Measurements from ENCODE around the gene FARP1.

DNA sequence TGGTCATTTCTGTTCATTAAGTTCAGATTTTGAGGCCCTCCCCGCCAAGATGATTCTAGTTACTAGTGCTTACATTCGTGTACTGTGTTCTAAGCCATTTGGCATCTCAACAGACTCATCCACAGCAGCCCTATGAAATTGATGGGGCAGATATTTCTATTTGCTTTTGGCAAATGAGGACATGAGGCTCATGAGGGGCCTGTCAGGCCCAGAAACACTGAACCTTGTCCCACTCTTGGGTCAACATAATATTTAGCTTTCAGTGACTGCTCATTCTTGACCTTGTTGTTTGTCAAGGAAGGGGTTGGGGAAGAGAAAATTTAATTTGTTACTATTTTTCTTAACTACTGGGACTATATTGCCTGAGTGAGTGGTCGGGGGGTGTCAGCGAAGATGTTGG is 126.5 kb downstream of the FARP1 start:
- no peak for TF ChIP-seq POLR2A (IDR thresholded peaks at IDR 0.05)
- TF ChIP-seq, protein P1, sequence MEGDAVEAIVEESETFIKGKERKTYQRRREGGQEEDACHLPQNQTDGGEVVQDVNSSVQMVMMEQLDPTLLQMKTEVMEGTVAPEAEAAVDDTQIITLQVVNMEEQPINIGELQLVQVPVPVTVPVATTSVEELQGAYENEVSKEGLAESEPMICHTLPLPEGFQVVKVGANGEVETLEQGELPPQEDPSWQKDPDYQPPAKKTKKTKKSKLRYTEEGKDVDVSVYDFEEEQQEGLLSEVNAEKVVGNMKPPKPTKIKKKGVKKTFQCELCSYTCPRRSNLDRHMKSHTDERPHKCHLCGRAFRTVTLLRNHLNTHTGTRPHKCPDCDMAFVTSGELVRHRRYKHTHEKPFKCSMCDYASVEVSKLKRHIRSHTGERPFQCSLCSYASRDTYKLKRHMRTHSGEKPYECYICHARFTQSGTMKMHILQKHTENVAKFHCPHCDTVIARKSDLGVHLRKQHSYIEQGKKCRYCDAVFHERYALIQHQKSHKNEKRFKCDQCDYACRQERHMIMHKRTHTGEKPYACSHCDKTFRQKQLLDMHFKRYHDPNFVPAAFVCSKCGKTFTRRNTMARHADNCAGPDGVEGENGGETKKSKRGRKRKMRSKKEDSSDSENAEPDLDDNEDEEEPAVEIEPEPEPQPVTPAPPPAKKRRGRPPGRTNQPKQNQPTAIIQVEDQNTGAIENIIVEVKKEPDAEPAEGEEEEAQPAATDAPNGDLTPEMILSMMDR (IDR thresholded peaks at IDR 0.05): no peak
